ENCODE data around the gene NIT1.

Gene NIT1

DNA sequence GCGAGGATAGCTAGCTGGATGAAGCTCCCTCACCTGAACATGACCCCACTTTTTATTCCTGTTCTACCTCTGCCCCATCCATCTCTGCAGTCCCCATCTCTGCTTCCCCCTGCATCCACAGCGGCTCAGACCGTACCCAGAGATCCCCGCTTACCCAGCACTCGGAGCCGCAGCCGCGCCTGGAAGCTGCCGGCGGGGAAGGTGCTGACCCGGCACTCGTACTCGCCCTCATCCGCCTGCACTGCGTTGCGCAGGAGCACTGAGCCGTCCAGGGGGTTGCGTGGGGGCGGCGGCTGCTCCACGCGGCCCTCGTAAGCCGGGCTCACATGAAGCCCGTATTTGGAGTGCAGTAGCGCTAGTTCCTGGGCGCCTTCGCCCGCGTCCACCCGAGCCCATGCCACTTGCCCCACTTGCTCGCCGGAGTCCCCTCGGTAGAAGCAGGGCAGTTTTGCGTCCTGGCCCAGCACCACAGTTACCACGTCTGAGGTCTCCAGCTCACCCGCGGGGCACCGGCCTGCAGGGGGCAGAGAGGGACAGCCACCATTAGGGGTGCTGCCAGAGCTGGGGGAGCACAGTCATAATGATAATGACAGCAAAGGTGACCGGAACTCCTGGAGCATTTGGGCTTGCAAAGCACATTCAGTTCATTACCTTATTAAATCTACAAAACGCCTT lies 38.3 kb upstream of the NIT1 start:
- no peak for TF ChIP-seq CTCF (conservative IDR thresholded peaks at IDR 0.05; ENCODE audit: low read depth)
- no peak overlapping the region for H3K27ac ChIP-seq
- DNase-seq (ENCODE audit: low spot score), result no peak
- POLR2A ChIA-PET (ENCODE audit: low non-redundant PET), result no interaction called here
- CTCF ChIA-PET, result interaction anchor here (1.0 kb wide), 1 partner anchor 176 kb away, joined by 3 read pairs; no protein-coding TSS in a partner anchor

GRCh38 chr1:161080441-161081405 lies 37.2 kb upstream of the NIT1 start:
- POLR2A ChIA-PET (ENCODE audit: low non-redundant PET), result no interaction called here
- H3K27ac ChIP-seq, result peak overlapping the region; percentile 80
- TF ChIP-seq CTCF (conservative IDR thresholded peaks at IDR 0.05; ENCODE audit: low read depth), result no peak
- DNase-seq (ENCODE audit: low spot score), result no peak
- CTCF ChIA-PET, result interaction anchor here (0.5 to 1.8 kb wide), 3 partner anchors 17 to 177 kb away, joined by 3 to 4 read pairs (median 3); no protein-coding TSS in a partner anchor

DNA sequence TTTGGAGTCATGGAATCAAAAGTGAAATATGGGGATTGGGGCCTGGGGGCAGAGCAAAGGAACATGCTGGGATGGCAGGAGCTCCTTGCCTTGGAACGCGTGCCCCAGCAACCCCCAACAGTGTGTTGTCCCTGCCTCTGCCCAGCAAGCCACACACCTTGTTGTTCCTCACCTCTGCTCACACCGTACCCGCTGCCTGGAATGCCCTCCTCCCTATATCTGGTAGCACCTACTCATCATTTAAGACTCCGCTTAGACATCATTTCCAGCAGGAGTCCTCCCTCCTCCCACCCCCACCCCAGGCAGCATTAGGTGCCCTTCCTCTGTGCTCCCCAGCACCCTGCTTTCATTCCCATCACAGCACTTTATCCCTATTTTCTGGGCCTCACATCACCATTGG lies 36.4 kb upstream of the NIT1 start:
- H3K27ac ChIP-seq, result peak overlapping the region; percentile 80
- ChIA-PET POLR2A (ENCODE audit: low non-redundant PET) (no interaction called here), CTCF (interaction anchor here (1.8 kb wide), 1 partner anchor 16 kb away, joined by 4 read pairs; no protein-coding TSS in a partner anchor)
- TF ChIP-seq CTCF (conservative IDR thresholded peaks at IDR 0.05; ENCODE audit: low read depth), result no peak
- DNase-seq (ENCODE audit: low spot score), result no peak

DNA sequence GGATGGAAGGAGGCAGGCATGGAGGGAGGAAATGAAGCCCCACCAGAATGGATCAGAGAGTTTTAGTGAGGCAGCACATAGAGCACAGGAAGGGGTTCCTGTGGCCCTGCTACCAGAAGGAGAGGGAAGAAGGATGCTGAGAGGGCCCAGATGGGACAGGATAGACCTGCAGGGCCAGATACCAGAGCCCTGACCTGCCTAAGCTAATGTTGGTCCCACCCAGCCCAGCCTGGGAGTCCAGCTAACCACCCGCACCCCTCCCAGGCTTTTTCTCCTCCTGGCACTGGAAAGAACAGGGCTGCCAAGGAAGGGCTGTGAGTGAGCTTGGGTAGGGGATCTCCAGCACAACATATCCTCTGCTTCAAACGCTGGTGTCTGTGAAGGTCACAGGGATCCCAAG lies 35.4 kb upstream of the NIT1 start:
- ChIA-PET CTCF (interaction anchor here (1.5 to 1.8 kb wide), 2 partner anchors 11 to 15 kb away, joined by 3 to 4 read pairs; no protein-coding TSS in a partner anchor), POLR2A (ENCODE audit: low non-redundant PET) (no interaction called here)
- H3K27ac ChIP-seq, result peak overlapping the region; percentile 80
- no peak for DNase-seq (ENCODE audit: low spot score)
- no peak for TF ChIP-seq CTCF (conservative IDR thresholded peaks at IDR 0.05; ENCODE audit: low read depth)

DNA sequence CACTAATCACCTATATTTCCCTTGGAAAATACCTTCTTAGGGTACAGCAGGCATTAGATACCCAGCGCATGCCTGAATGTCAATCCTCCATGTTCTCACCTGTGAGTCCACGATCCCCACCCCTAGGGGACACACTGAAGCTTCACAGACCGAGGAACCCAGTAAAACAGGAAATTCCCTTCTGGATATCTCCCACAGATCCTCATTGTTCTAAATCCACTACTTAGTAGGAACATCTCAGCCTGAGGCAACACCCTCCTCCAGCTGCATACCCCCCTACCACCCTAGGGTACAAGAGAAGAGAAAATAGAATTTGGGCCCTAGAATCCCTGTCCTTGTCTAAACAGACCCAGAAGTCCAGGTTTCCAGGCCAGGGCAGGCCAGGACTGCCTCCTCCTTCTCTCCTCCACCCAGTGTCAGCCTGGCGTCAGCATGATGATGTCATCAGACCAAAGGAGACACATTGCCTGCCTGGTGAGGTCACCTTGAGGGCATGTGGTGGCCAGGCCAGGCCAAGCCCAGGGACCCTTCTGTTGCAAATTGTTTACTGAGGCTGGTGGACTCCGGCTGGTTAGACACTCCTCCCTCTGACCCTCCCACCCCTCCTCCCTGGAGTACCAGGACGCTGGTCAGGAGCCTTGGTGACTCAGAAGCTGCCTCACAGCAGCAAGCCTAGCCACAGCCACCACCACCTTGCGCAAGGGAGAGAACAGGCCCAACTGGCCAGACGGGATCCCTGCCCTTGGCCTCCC lies 34.7 kb upstream of the NIT1 start:
- POLR2A ChIA-PET (ENCODE audit: low non-redundant PET), result interaction anchor here (0.5 kb wide), 1 partner anchor 39 kb away, joined by 5 read pairs; no protein-coding TSS in a partner anchor
- TF ChIP-seq CTCF (conservative IDR thresholded peaks at IDR 0.05; ENCODE audit: low read depth), result no peak
- H3K27ac ChIP-seq, result peak overlapping the region; percentile 80

More for the DNA sequence above, 34.7 kb upstream of the NIT1 start:
- CTCF ChIA-PET, result interaction anchor here (1.5 to 1.8 kb wide), 3 partner anchors 12 to 15 kb away, joined by 3 to 5 read pairs (median 4); partner anchors contain the start of gene KLHDC9
- DNase-seq (ENCODE audit: low spot score), result peak; percentile 89
